Right kidney (tissue), 1 donor: ENCODE results near the gene RSF1.

Experiments
- DNase-seq: peaks from one replicate; pipeline ENCODE4 v3.0.0-alpha.2; 2016

Gene RSF1

DNA sequence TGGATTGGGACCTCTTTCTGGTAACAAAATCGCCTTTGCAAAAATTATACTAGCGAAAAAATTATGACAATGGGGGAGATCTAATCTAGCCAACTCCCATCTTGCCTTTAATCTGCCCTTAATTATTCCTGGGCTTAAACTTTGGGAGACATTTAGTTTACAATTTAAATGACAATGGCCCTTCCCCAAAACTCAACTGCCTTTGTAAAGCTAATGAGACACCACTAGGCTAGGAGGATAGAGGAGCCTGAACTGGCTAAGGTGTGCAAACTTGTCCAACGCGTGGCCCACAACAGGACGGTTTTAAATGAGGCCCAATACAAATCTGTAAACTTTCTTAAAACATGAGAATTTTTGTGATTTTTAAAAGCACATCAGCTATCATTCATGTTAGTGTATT is 67.3 kb downstream of the RSF1 start:
- no peak for DNase-seq

DNA sequence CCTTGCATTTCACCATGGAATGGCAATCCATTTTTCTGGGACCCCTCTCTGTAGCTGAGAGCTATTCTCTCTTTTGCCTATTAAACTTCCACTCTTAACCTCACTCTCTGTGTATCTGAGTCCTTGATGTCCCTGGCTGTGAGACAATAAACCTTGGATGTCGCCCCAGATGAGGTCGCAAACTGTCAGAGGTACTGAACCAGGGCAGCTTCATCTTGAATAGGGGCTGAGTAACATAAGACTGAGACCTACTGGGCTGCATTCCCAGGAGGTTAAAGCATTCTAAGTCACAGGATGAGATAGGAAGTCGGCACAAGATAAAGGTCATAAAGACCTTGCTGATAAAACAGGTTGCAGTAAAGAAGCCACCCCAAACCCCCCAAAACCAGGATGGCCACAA is 68.0 kb downstream of the RSF1 start:
- DNase-seq = no peak

DNA sequence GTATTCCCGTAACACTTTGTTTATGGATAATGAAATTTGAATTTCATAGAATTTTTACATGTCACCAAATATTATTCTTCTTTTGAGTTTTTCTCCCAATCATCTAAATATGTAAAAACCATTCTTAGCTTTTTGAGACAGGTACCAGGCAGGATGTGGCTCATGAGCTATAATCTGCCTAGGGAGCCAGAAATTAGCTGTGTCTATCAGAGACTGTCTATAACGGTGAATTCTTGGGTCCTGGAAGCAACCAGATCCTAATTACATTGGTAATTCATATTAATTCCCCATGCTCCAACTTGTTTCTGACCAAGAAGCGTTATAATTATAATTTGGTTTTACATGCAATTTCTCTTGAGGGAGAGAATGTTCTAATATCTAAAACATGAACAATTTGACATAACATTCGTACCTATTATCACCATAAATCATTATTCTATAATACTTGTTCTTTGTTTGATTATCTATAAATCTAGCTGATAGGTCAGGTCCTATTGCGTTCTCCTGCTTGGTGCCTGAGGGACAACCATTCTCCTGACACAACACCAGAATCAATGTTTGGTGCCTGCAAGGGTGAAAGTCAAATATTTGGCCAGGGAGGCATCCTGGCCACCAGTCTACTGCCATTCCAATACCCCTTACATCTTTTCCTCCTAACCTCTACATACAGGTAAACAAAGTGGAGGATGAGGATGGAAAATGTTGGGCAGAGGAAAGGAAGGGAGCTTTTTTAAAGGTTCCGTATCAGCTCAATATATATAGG is 69.9 kb downstream of the RSF1 start:
- DNase-seq = no peak

DNA sequence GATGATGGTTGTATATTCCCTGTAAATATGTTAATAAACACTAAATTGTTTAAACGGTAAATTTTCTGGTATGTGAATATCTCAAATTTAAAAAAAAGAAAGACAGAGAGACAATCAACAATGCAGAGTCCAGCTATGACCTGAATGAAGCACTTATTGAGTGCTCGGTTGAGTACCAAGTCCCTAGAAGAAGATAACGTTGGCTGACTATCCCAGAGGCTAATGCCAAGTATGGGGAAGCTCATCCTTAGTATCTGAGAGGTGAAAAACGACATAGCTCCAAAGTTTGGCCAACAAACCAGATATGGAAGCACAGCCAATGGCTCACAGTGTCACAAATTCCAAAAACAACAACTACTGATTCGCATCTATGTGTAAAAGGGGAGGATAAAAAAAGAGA is 71.3 kb downstream of the RSF1 start:
- no peak for DNase-seq

DNA sequence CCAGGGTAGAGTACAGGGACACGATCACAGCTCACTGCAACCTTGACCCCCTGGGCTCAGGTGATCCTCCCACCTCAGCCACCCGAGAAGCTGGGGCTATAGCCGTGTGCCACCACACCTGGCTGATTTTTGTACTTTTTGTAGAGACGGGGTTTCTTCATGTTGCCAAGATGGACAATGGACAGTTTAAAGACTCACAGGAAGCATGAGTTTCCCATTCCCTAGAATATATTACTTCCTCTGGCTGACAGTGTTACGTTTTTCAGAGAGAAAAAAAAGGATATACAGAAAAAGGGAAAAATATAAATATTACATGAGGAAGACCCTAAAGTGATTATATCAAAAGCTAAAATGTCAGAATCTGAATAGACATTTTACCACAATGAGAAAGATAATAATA is 72.3 kb downstream of the RSF1 start:
- no peak for DNase-seq

DNA sequence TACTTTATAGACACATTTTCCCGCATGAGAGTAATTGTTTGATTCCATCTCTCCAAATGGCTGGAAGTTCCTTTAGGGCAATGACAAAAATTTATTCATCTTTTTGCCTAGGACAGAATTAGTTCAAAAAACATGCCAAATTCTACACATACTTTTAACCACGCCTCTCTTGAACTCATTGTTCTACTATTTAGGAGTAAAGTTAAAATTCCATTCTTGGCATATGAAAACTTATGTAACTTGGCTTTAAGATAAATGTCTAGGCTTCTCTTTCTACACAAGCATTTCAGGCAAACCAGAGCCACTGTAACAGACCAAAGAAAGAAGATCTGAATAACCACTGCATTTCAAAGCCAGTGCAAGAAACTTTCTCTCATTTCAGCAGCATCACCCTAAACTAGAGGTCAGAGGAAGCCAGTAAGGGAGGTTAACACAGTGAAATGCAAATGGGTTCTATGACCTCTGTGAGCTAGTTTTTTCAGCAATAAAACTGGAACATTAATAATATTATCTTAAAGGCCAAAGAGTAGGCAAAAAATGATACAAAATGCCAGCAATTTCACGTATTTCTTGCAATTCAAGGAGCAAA is 73.0 kb downstream of the RSF1 start:
- DNase-seq = no peak

DNA sequence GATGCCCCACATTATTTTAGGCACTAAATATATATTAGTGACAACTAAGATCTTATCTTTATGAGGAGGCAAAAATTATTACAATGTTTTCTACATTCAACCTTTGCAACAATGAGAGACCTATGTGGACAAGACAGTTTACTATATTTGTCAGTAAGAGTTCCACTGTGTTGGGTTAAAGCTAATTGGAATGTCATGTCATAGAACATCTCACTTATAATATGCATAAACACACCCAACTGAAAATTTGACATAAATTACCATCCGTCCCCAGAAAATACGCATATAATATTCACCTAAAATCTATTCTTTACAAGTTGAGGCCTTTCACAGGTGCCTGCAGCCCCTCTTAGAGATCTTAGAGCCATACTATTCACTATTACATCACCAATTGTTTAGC is 84.0 kb downstream of the RSF1 start:
- DNase-seq = no peak

DNA sequence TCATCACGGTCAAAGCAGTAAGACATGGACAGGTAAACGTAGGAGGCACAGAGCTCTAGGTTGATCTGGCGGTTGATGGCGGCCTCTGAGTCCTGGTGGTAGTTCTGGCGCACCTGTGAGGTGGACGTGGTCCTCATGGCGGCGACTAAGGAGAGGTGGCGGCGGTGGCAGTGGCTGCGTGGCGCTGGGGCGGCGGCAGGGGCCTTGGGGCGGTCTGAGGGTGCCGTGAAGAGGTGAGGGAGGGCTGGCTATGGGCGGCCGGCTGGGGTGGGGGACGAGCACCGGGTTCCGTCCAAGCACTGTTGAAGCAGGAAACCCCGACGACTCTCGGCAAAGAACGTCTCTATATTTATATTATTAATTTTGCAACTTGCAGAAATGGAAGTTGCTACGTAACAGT is 85.6 kb downstream of the RSF1 start:
- DNase-seq = no peak

DNA sequence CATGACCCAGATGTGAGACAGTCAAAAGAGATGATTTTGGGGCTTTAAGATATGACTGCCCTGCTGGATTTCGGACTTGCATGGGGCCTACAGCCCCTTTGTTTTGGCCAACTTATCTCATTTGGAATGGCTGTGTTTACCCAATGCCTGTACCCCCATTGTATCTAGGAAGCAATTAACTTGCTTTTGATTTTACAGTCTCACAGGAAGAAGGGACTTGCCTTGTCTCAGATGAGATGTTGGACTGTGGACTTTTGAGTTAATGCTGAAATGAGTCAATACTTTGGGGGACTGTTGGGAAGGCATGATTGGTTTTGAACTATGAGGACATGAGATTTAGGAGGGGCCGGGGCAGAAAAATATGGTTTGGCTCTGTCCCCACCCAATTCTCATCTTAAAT is 88.4 kb downstream of the RSF1 start:
- DNase-seq = no peak

DNA sequence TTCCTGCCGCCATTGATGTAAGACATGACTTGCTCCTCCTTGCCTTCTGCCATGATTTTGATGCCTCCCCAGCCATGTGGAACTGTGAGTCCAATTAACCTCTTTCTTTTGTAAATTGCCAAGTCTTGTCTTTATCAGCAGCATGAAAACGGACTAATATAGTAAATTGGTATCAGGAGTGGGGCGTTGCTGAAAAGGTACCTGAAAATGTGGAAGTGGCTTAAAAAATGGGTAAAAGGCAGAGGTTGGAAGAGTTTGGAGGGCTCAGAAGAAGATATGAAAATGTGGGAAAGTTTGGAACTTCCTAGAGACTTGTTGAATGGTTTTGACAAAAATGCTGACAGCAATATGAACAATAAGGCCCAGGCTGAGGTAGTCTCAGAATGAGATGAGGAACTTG is 89.7 kb downstream of the RSF1 start:
- DNase-seq = no peak

DNA sequence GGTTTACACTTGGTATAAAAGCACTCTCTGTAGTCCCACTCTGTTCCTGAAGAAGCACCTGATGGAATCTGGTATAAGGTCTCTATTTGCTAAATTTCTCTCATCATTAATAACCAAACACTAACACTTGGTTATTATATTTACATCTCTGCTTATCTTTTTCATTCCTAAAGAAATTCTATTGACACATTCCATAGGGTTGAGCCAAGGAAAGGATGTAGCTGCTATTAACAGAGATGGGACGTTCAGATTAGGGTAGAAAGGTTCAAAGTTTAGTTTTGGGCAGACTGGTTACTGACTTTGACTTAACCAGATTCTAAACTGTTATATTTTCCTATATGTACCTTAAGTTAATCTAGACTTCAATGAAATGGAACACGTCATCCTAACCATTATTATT is 91.5 kb downstream of the RSF1 start:
- no peak for DNase-seq

DNA sequence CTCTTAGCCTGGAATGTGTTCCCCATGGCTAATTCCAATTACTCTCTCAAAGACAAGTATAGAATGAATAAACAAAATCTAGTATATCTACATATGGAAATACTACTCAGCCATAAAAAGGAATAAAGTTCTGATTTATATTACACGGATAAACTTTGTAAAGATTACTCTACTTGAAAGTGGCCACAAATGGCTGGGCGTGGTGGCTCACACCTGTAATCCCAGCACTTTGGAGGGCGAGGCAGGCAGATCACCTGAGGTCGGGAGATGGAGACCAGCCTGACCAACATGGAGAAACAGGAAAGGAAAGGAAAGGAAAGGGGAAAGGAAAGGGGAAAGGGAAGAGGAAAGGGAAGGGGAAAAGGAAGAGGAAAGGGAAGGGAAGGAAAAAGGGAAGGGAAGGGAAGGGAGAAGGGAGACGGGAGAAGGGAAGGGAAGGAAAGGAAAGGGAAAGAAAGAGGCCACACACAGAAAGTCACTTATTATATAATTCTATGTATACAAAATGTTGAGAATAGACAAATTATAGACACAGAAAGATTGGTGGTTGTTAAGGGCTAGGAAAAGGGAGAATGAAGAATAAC is 92.2 kb downstream of the RSF1 start:
- no peak for DNase-seq

DNA sequence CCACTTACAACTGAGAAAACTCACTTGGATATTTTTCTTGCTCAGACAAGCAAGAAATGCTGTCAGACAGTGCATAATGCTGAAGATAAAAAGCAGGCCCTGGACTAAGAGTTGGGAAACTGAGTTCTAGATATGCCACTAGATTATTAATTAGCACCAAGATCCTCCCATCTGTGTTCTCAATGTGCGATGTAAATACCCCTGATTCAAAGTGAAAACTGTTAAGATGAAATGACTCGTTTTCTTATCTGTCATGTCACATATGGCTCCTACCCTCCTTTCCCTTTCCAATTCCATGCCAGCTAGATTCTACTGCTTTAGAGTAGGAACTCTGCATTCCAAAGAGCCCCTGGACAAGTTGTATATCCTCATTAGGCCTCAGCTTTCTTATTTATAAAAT is 94.0 kb downstream of the RSF1 start:
- no peak for DNase-seq

DNA sequence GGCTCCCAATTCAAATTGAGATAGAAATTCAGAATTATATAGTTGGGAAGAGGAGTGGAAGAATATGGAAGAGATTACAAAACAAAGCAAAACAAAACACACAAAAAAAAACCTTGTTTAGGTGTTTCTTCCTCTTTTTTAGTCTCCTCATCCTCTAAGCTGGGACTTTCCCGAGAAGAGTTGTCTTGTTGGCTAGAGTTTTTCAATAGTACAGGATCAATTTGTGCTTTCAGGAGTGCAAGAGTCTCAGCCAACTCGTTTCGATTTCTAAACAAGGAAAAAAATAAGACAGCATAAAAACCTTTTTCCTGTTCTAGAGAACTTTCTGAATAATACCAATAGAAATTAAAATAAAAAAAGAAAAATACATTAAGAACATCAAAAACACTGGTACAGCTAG is 95.1 kb downstream of the RSF1 start:
- DNase-seq = no peak

DNA sequence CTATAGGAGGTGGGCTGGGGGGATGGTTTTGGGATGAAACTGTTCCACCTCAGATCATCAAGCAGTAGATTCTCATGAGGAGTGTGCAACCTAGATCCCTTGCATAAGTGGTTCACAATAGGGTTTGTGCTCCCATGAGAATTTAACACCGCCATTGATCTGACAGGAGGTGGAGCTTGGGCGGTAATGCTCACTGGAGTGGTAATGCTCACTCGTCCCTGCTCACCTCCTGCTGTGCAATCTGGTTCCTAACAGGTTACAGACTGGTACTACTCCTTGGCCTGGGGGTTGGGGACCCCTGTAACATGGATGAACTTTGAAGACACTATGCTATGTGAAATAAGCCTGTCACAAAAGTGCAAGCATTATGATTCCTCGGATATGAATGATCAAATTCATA is 95.9 kb downstream of the RSF1 start:
- no peak for DNase-seq

DNA sequence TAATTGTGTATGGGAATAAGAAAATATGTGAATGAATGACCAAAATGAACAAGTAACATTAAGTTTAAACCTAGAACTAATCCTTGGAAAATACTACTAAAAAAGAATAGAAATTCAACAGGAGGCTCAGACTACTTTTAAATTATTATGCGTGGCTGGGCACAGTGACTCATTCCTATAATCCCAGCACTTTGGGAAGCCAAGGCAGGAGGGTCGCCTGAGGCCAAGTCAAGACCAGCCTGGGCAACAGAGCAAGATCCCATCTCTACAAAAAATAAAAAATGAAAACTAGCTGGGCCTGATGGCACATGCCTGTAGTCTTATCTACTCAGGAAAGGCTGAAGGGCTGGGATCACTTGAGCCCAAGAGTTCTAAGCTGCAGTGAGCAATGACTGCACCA is 97.5 kb downstream of the RSF1 start:
- DNase-seq = no peak

DNA sequence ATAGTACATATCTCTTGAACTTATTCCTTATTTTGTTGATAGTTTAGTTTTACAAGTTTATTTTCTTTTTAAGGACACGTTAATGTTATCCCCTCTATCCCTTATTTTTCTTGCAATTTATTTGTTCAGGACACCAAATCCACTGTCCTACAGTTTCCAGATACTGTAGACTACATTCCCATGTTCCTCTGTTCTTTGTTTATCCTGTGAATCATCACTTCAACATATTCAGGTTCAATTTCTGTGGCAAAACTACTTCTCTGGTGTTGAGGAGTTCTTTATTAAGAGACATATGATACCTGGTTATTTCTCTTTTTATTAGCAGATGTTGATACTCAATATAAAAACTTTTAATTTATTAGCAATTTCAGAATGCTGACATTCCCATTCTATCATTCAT is 110.2 kb downstream of the RSF1 start:
- no peak for DNase-seq

DNA sequence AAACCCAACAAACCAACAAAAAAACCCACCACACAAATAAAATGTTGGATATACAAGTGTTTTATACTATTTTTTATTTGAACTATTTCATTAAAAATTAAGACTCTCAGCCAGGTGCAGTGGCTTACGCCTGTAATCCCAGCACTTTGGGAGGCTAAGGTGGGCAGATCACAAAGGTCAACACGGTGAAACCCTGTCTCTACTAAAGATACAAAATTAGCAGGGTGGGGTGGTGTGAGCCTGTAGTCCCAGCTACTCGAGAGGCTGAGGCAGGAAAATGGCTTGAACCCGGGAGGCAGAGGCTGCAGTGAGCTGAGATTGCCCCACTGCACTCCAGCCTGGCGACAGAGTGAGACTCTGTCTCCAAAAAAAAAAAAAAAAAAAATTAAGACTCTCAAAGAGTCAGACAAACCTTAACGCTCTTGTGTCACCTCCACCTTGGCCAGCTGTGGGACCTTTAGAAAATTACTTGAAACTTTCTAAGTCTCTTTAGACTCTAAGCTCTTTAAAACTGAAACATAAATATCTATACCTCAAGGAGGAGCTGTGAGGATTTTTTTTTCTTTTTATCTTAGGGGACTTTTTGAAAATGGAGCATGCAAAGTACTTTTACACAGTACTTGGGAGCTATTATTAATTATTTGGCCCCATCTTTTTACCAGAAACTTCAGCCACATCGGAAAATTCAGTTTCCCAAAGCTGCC is 114.5 kb downstream of the RSF1 start:
- DNase-seq = no peak

DNA sequence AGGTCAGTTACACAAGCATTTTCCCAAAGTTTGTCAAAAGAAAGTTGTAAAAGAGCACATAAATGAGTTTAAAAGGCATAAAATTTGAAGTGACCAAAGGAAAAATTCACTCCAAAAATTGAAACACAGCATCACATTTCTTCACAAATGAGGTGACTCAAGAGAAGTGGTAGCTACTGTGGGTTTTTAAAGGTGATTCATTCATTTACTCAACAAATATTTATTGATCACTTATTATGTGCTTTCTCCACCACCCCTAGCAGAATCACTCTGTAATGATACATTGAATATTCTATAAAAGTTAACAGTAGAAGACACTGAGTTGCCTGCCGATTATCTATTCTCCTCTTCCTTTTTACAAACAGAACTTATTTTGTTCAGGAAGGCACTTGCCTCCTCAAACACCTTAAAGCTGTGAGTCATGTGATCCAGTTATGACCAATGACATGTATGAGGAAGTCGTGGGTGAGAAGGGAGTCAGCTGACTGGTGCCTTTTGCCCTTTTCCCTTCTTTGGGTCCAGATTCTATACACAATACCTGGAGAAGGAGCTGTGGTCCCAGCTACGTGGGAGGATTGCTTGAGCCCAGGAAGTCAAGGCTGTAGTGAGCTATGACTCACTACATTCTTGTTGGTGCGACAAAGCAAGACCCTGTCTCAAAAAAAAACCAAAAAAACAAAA is 115.2 kb downstream of the RSF1 start:
- DNase-seq = no peak

DNA sequence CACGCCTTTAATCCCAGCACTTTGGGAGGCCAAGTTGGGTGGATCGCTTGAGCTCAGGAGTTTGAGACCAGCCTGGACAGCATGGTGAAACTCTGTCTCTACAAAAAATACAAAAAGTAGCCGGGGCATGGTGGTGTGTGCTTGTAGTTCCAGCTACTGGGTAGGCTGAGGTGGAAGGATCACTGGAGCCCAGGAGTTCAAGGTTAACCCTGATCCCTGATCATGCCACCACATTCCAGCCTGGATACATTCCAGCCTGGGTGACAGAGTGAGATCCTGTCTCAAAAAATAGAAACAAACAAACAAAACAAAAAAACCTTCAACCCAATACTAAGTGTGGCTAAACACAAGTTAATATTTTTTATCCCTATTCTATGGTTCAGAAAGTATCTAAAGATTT is 116.5 kb downstream of the RSF1 start:
- DNase-seq = no peak

DNA sequence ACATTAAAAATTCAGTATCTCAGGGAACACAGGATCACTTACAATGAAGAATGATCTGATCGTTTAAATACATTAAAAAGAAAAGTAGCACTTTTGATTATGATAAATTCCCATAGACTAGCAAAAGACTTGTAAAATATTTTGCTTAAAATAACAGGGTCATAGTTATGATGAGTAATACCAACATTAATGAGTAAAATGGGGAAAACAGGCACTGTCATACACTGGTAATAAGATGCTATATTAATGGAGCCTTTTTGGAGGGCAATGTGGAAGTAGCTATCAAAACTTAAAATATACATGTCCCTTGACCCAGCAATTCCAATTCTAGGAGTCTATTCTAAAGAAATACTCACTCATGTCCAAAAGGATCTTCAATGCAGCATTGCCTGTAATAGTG is 121.1 kb downstream of the RSF1 start:
- no peak for DNase-seq

DNA sequence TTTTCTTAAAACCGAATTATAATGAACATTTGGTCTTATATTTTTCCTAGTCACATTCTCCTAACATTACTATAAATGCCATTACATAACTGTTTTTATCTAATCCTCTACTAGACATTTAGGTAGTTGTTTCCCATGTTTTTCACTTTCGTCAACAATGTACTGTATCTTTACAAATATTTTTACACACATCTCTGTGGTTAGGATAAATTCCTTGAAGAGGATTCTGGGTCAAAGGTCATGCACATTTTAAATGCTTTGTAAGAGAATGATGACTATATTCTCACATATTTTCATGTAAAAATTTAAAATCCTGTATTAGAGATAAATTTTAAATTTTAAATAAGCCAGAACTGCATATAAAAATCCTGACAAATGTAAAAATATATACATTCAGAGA is 121.6 kb downstream of the RSF1 start:
- no peak for DNase-seq

DNA sequence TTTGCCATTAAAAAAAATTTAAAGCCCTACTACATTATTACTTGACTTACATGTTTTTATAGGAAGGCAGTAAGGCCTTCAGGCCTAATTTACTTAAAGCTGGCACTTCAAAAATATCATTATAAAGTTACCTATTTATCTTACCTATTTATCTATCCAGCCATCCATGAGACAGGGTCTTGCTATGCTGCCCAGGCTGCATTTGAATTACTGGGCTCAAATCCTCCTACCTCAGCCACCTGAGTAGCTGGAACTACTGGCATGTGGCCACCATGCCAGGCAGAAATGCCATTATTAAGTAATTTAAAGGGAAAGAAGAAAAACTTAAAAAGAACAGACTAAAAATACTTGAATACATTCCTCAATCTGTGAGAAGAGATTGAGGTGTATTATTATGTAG is 122.7 kb downstream of the RSF1 start:
- no peak for DNase-seq
